NCI-H526 (cell line): ENCODE results near the gene BFSP1.
A peak's percentile ranks its signal among the peaks of the same experiment; 100 is the strongest.

ENCODE experiments used
- DNase-seq, 2 experiments: peaks; one replicate each; lab custom pipeline; 2025; lab: John Stamatoyannopoulos, UW

The BFSP1 gene

GRCh38 chr20:17465236-17465635 is 65.9 kb downstream of the BFSP1 start:
- no peak for DNase-seq

GRCh38 chr20:17463711-17464110 is 67.5 kb downstream of the BFSP1 start:
- no peak for DNase-seq

- DNase-seq = no peak
Measured at GRCh38 chr20:17461941-17462340, 69.2 kb downstream of the BFSP1 start.

- no peak for DNase-seq
Measured at GRCh38 chr20:17460119-17460518, 71.1 kb downstream of the BFSP1 start.

GRCh38 chr20:17457588-17458190 is 73.5 kb downstream of the BFSP1 start:
- no peak for DNase-seq

GRCh38 chr20:17457079-17457478 is 74.1 kb downstream of the BFSP1 start:
- no peak for DNase-seq

GRCh38 chr20:17456279-17456678 is 74.9 kb downstream of the BFSP1 start:
- DNase-seq = no peak

GRCh38 chr20:17453592-17453991 is 77.6 kb downstream of the BFSP1 start:
- DNase-seq = peak in 1 of 2 experiments; percentile 11

GRCh38 chr20:17452441-17452840 is 78.7 kb downstream of the BFSP1 start:
- DNase-seq = peak; percentile 15 to 45

GRCh38 chr20:17449031-17449430 is 82.1 kb downstream of the BFSP1 start:
- no peak for DNase-seq

GRCh38 chr20:17448071-17448470 is 83.1 kb downstream of the BFSP1 start:
- DNase-seq = no peak

- DNase-seq = no peak
Measured at GRCh38 chr20:17446171-17446570, 85.0 kb downstream of the BFSP1 start.

- no peak for DNase-seq
Measured at GRCh38 chr20:17445543-17445942, 85.6 kb downstream of the BFSP1 start.

GRCh38 chr20:17444091-17444490 is 87.1 kb downstream of the BFSP1 start:
- no peak for DNase-seq
